HG03139 (cell line): ENCODE measurements around the gene SPATA2.
"Not testable (repeated sequence)": the region's sequence is repeated elsewhere in the genome, so short reads cannot be mapped to it uniquely, and the experiment has no call there.

Experiments
- ATAC-seq: cut with Tn5 transposase; IDR thresholded peaks from one replicate; pipeline ENCODE4 v1.9.1; 2021; ENCODE audit not compliant: unreplicated experiment

The SPATA2 gene

GRCh38 chr20:49905415-49906091, 9.8 kb downstream of the SPATA2 start:
- no peak for ATAC-seq

DNA sequence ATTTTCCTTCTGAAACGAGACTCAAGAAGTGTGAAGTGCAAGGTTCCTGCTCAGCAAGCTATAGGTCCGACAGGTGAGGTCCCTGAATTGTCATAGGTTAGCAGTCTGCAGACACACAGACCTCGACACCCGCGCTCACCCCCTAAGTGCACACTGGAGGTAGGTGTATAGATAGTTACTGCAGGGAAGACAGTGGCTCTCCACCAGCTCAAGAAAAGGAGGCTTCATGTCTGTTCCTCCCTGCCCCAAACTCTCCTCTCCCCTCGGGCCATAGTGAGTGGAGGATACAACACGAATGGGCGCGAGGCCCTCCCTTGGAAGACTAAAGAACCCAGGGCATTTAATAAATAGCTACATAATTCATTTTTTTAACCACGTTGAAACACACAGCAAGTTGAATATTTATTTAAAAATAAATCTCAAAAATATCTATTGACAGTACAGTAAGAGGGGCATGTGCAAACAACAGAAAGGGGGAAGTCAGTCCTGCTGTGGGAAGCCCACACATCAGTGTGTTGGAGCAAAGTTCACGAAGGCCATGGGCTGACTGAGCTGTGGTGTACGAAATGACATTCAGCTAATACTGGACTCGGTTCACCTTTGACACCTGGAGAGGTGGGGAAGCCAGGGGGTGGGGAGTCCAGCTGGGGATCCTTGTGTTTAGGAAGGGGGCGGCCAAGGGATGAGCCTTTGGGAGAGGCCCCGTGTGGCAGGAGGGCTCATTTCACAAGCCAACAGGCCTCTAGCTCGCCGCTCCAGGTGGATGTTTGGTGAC, 10.7 kb downstream of the SPATA2 start:
- no peak for ATAC-seq

- ATAC-seq, result no peak
These were observed 13.7 kb downstream of the SPATA2 start for GRCh38 chr20:49901588-49901987.

DNA sequence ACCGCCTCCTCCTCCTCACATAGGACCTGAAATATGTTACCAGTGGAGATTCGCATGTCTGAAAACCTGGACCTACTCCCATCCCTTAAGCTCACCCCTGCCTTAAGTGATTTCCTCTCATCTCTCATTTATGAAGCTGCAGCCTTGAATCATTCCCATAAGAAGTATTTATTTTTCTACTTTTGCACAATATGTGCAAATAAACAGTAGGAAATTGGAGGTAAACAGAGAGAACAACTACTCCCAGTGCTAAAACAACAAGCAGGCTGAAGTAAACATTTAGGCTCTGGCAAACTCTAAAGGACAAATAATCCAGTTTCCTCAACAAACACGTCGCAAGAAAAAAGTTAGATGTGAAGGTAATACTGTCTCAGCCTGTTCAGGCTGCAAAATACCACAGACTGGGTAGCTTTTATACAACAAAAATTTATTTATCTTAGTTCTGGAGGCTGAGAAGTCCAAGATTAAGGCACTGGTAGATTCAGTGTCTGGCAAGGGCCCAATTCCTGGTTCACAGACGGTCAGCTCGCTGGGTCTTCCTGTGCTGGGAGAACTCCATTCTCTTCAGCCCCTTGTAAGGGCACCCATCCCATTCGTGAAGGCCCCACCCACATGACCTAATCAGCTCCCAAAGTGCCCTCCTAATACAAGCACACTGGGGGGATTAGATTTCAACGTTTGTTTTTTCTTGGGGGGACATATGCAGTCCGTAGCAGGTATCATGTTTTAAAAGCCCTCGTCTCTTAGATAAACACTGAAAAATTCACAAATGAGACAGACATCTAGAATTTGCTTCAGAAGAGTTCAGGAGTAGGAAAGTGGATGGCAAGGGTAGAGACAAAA, 15.6 kb downstream of the SPATA2 start:
- ATAC-seq, result no peak

- ATAC-seq, result no peak
These were observed 19.1 kb downstream of the SPATA2 start for GRCh38 chr20:49896204-49896603.

GRCh38 chr20:49895474-49896093, 19.7 kb downstream of the SPATA2 start:
- not testable (repeated sequence) for ATAC-seq

DNA sequence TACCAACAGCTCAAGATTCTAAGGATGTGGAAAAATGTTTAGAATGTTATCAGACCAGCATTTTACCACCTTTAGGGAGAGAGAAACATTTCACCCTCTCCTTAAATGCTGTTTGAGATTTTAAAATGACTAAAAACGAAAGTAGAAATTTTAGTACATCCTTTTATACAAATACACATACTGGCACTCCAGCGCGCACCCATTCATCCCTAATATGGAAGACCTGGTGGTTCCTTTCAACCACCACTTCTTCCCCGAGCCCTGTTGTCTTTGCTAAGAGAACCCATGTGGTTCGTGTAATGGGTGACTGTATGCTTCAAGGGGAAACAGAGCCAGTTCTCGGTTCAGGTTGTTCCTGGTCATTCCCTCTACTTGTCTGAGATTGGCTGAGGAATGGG, 21.3 kb downstream of the SPATA2 start:
- no peak for ATAC-seq

GRCh38 chr20:49893242-49894072, 21.9 kb downstream of the SPATA2 start:
- no peak for ATAC-seq

DNA sequence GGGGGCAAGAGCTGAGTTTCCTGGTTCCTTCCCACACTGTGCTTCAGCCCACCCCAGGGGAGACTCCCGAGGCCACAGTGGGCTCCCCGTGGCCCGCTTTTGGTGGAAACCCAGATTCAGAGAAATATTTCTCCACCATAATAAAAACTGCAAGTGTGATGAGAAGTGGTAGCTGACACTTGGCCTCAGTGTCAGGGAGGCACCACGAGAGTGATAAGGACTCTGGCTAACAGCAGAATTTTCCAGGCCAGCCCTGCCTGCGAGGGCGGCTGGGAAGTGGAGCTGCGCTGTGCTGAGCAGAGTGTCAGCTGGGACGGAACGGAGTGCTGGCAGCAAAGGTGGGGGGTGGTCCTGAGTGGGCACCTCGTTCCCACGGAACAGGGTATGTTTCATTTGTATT, 22.5 kb downstream of the SPATA2 start:
- ATAC-seq, result no peak

GRCh38 chr20:49892260-49892659, 23.1 kb downstream of the SPATA2 start:
- no peak for ATAC-seq

GRCh38 chr20:49891476-49892110, 23.7 kb downstream of the SPATA2 start:
- ATAC-seq, result no peak

DNA sequence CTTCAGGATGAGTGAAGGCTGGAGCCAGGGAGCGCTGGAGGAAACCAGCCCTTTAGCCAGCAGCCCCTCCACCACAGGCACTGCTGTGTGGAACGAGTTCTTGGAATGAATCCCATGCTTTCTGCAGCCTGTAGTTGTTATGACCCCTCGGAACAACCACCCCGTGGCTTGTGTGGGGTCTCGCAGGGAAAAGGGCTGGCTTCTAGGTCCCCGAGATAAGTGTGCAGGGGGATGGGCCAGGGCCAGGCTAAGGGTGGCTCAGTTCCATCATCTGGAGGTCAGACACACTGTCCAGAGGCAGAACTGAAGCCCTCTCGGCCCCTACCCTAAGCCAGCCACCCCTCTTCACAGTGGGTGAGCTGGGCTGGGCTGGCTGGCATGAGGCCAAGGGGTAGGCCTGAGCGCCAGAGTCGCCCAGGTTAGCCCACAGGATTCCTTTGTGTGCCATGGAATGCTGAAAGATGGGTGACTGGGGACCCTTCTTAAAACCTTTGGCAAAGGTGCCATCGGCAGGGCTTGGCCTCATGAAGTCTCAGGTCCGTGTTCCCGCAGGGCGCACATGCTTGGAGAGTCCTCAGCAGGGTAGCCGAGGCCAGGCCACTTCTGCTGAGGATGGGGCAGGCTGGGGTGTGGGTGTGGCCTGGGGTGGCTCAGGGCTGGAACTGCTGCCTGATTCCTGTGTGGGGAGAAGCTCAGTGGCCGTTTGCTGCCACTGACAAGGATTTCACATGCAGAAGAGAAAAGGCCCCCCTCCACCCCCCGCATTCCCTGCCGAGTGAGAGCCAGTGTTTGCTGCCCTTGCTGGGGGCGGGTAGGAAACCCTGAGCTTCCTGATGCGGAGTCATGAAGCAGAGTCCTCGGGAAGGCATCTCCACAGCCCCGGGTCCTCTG, 24.6 kb downstream of the SPATA2 start:
- no peak for ATAC-seq

- ATAC-seq, result no peak
These were observed 25.4 kb downstream of the SPATA2 start for GRCh38 chr20:49889935-49890333.

GRCh38 chr20:49889001-49889934, 26.1 kb downstream of the SPATA2 start:
- ATAC-seq, result no peak

DNA sequence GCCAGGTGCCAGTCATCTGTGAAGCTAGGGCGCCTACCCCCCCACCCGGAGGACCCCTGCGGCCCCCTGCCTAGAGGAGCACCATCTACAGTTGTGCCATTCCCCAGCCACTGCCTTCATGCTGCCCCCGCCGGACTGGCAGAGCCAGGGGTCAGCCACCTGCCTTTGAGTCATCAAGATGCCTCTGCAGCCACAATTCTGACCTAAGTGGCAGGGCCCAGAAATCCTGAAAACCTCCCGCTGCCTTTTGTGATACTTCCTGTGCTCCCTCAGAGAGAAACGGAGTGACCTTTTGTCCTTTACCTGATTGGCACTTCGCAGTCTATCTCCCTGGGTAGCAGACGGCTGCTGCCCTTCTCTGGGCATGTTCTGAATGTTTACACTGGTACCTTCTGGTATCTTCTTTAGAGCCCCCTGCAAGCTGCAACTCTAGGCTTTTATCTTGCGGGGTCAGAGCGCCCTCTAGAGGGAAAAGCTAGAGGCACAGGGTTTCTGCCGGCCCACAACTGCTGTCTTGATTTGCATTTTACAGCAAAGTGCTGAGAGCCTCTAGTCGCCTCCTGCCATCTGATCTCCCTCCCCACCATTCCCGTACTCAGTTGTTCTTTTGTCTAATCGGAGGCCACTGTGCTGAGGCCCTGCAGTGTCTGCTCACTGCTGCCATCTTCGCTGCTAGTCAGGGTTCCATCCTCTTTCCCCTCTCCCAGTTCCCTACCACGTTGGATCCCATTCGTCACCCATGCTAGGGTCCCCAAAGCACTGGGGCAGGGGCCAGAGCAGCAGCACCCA, 26.9 kb downstream of the SPATA2 start:
- no peak for ATAC-seq

- ATAC-seq, result no peak
These were observed 27.8 kb downstream of the SPATA2 start for GRCh38 chr20:49887251-49888211.
